Measurements from ENCODE around the gene PHKG1.
"Not testable (repeated sequence)": the region's sequence is repeated elsewhere in the genome, so short reads cannot be mapped to it uniquely, and the experiment has no call there.

GRCh38 chr7:56032578-56032977, 60.2 kb downstream of the PHKG1 start:
- not testable (repeated sequence) for TF ChIP-seq POLR2A (IDR thresholded peaks at IDR 0.05; ENCODE audit: low read length); GATA1 (IDR thresholded peaks at IDR 0.05; ENCODE audit: low read depth, low read length)

All from erythroblast (primary cell).